A673 (cell line): Measurements from ENCODE around the gene RFC2. TPM values are rescaled to one million over a fixed set of nuclear protein-coding genes. Genes with fewer than 3 reads are reported as not detected.
"Not testable (repeated sequence)": the region's sequence is repeated elsewhere in the genome, so short reads cannot be mapped to it uniquely, and the experiment has no call there.

Source experiments
- BruUV-seq: library from RNA; stranded (reverse); fragments of 400-500 nt; replicated peaks from 2 replicates; lab custom pipeline; 2021; lab: Mats Ljungman, UMichigan
- CTCF ChIA-PET: fragments of 300-600 bp; sonication (Branson Sonifier 250); formaldehyde crosslinking; loops from one replicate; lab custom pipeline; 2022; ENCODE audit warnings: antibody characterized with exemption; lab: Charles Lee
- POLR2A ChIA-PET: fragments of 300-600 bp; sonication (Branson Sonifier 250); formaldehyde crosslinking; loops from one replicate; lab custom pipeline; 2022; ENCODE audit warnings: antibody characterized with exemption; ENCODE audit not compliant: low non-redundant PET; lab: Charles Lee
- DNase-seq: peaks from one replicate; pipeline ENCODE4 v3.0.0-alpha.2; 2015; ENCODE audit warnings: low spot score
- H3K27ac ChIP-seq: fragments of 200-600 bp; sonication (generic); 2 replicates; pipeline ENCODE4 v1.5.1; 2016; ENCODE audit warnings: mixed run types, low read depth, mild to moderate bottlenecking, mixed read lengths, antibody characterized with exemption, low read length; ENCODE audit not compliant: poor library complexity, severe bottlenecking
- H3K27me3 ChIP-seq: fragments of 200-600 bp; sonication (generic); replicated peaks from 2 replicates; pipeline ENCODE4 v1.6.1; 2017; ENCODE audit warnings: mixed run types, low read depth, mild to moderate bottlenecking, mixed read lengths, antibody characterized with exemption, low read length; ENCODE audit not compliant: insufficient read depth, poor library complexity
- H3K36me3 ChIP-seq: fragments of 200-600 bp; sonication (generic); 2 replicates; pipeline ENCODE4 v1.6.1; 2016; ENCODE audit warnings: mixed run types, mild to moderate bottlenecking, mixed read lengths, antibody characterized with exemption, low read length; ENCODE audit not compliant: insufficient read depth, poor library complexity, severe bottlenecking
- H3K4me1 ChIP-seq: fragments of 200-600 bp; sonication (generic); 2 replicates; pipeline ENCODE4 v1.6.1; 2017; ENCODE audit warnings: mixed run types, mild to moderate bottlenecking, mixed read lengths, antibody characterized with exemption, low read length; ENCODE audit not compliant: insufficient read depth, poor library complexity, severe bottlenecking
- H3K4me3 ChIP-seq: fragments of 200-600 bp; sonication (generic); 2 replicates; pipeline ENCODE4 v1.5.1; 2016; ENCODE audit warnings: low read depth, mixed run types, mild to moderate bottlenecking, mixed read lengths, low read length; ENCODE audit not compliant: poor library complexity, severe bottlenecking
- H3K9me3 ChIP-seq: fragments of 200-600 bp; sonication (generic); 2 replicates; pipeline ENCODE4 v1.6.1; 2016; ENCODE audit warnings: mixed run types, low read depth, mild to moderate bottlenecking, mixed read lengths, antibody characterized with exemption, low read length; ENCODE audit not compliant: poor library complexity, severe bottlenecking
- EZH2 ChIP-seq: fragments of 200-600 bp; sonication (generic); IDR thresholded peaks from 2 replicates; pipeline ENCODE4 v1.6.1; 2017; ENCODE audit warnings: borderline replicate concordance, low read depth, mild to moderate bottlenecking, mixed read lengths, antibody characterized with exemption, low read length; ENCODE audit not compliant: poor library complexity, severe bottlenecking
- intact Hi-C: fragments of 100-400 bp; cut with micrococcal nuclease; formaldehyde crosslinking; loops from one replicate; pipeline ENCODE4 v1.10.0; 2022; ENCODE audit not compliant: unreplicated experiment
- total RNA-seq: library from RNA; stranded (reverse); gene quantifications from 2 replicates; pipeline ENCODE4 v1.2.3, GENCODE V29; 2021
- TF ChIP-seq, protein P1 (sequence below): fragments of 300-800, 200-600 bp; sonication (generic); conservative IDR thresholded peaks from 2 replicates; pipeline ENCODE4 v1.5.1; 2017; ENCODE audit warnings: low read depth, mild to moderate bottlenecking, antibody characterized with exemption, low read length, moderate library complexity, mixed read lengths

The RFC2 gene
- total RNA-seq, 1 experiment from 2014 or later: 125 TPM

DNA sequence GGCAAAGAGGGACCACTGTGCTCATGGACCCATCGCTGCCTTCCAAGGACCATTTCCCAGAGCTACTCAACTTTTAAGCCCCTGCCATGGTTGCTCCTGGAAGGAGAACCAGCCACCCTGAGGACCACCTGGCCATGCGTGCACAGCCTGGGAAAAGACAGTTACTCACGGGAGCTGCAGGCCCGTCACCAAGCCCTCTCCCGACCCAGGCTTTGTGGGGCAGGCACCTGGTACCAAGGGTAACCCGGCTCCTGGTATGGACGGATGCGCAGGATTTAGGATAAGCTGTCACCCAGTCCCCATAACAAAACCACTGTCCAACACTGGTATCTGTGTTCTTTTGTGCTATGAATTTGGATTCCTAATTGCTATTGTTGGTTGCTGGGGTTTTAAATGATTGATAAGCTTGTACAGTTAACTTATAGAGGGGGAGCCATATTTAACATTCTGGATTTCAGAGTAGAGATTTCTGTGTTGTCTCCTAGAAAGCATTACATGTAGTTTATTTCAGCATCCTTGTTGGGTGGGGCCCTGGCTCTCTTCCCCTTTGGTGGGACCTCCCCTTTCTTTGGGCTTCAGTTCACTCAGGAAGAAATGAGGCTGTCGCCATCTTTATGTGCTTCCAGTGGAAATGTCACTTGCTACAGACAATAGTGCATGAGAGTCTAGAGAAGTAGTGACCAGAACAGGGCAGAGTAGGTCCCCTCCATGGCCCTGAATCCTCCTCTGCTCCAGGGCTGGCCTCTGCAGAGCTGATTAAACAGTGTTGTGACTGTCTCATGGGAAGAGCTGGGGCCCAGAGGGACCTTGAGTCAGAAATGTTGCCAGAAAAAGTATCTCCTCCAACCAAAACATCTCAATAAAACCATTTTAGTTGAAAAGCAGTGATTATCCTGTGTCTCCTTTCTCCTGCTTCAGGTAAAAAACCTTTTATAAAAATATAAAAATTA lies 25.0 kb downstream of the RFC2 start:
- Histone ChIP-seq H3K27ac (no peak overlapping the region), H3K4me3 (no peak overlapping the region), H3K4me1 (no peaks in the 10 kb centered on the region), H3K36me3 (peaks cover 41% of the 10 kb centered on the region), H3K27me3 (no peaks in the 10 kb centered on the region), H3K9me3 (no peaks in the 10 kb centered on the region)
- BruUV-seq: no TSS peak
- POLR2A ChIA-PET: no interaction called here
- DNase-seq: no peak
- CTCF ChIA-PET: no interaction called here
- TF ChIP-seq, protein P1, sequence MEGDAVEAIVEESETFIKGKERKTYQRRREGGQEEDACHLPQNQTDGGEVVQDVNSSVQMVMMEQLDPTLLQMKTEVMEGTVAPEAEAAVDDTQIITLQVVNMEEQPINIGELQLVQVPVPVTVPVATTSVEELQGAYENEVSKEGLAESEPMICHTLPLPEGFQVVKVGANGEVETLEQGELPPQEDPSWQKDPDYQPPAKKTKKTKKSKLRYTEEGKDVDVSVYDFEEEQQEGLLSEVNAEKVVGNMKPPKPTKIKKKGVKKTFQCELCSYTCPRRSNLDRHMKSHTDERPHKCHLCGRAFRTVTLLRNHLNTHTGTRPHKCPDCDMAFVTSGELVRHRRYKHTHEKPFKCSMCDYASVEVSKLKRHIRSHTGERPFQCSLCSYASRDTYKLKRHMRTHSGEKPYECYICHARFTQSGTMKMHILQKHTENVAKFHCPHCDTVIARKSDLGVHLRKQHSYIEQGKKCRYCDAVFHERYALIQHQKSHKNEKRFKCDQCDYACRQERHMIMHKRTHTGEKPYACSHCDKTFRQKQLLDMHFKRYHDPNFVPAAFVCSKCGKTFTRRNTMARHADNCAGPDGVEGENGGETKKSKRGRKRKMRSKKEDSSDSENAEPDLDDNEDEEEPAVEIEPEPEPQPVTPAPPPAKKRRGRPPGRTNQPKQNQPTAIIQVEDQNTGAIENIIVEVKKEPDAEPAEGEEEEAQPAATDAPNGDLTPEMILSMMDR: no peak
- no peak for TF ChIP-seq EZH2
- intact Hi-C loops: no loop called here

DNA sequence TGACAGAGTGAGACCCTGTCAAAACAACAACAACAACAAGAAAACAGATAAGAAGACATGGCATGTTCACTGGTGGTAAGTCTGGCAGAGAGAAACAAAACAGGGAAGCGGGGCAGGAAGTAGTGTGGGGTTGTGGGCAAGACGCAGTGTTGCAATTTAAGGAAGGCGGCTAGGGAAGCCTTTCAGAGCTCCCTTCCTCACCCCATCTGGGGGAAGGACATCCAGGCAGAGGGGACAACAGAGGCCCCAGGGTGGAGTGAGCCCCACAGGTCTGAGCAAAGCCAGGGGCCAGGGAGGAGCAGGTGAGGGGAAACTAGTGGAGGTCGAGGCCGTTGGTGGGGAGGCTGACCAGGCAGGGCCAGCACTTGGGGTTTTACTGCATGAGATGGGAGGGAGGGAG lies 27.6 kb downstream of the RFC2 start:
- no peak overlapping the region for H3K4me3 ChIP-seq
- H3K36me3 ChIP-seq: peaks cover 24% of the 10 kb centered on the region
- H3K27ac ChIP-seq: no peak overlapping the region
- ChIA-PET POLR2A (no interaction called here), CTCF (no interaction called here)
- no TSS peak for BruUV-seq
- no peaks in the 10 kb centered on the region for H3K27me3 ChIP-seq
- H3K4me1 ChIP-seq: no peaks in the 10 kb centered on the region
- no peak for DNase-seq
- no peaks in the 10 kb centered on the region for H3K9me3 ChIP-seq
- TF ChIP-seq, protein P1: no peak
- TF ChIP-seq EZH2: no peak
- intact Hi-C loops: no loop called here

DNA sequence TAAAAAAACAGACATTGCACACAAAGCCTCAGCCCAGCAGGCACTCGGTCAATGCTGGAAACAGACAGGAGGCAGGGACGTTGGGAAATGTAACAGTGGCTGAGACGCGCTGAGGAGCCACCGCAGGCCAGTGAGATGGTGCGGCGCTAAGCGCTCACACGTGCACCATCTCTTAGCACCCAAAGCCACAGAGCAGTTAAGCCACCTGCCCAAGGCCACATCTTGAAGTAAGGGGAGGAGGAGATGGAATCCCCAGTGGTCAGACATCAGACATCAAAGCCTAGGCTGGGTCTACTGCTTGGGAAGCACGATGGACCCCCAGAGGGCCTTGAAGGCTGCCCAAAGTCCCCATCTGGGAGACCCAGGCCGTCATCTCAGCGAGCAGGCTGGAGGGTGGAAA lies 28.8 kb downstream of the RFC2 start:
- no peaks in the 10 kb centered on the region for H3K4me1 ChIP-seq
- no peaks in the 10 kb centered on the region for H3K9me3 ChIP-seq
- no peak overlapping the region for H3K4me3 ChIP-seq
- H3K36me3 ChIP-seq: peaks cover 13% of the 10 kb centered on the region
- DNase-seq: no peak
- ChIA-PET CTCF (no interaction called here), POLR2A (no interaction called here)
- TF ChIP-seq EZH2: no peak
- TF ChIP-seq, protein P1: no peak
- BruUV-seq: no TSS peak
- no peak overlapping the region for H3K27ac ChIP-seq
- no peaks in the 10 kb centered on the region for H3K27me3 ChIP-seq
- intact Hi-C loops: no loop called here

DNA sequence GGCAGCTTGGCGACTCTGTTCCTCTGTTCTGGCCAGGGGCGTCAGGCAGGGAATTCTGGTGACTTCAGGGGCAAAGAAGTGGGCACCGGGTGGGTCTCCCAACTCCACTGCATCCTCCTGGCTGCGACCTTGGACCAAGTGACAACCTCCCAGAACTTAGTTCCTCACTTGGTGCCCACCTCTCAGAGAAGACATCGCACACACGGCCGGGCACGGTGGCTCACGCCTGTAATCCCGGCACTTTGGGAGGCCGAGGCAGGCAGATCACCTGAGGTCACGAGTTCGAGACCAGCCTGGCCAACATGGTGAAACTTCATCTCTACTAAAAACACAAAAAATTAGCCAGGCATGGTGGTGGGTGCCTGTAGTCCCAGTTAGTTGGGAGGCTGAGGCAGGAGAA lies 29.3 kb downstream of the RFC2 start:
- H3K27ac ChIP-seq, H3K4me3 ChIP-seq, H3K9me3 ChIP-seq, DNase-seq, H3K27me3 ChIP-seq, H3K4me1 ChIP-seq, POLR2A ChIA-PET, BruUV-seq, intact Hi-C loops, CTCF ChIA-PET: not testable (repeated sequence)
- peaks cover 10% of the 10 kb centered on the region for H3K36me3 ChIP-seq
